Colonic mucosa (tissue), 4 donors: ENCODE results near the gene C19orf47. TPM values are rescaled to one million over a fixed set of nuclear protein-coding genes. Genes with fewer than 3 reads are reported as not detected.

ENCODE experiments used
- DNase-seq: peaks from one replicate; pipeline ENCODE4 v3.0.0-alpha.2; 2020
- H3K27ac ChIP-seq: fragments of 200-600 bp; one replicate; pipeline ENCODE4 v1.8.0; 2021
- H3K27me3 ChIP-seq: fragments of 200-600 bp; one replicate; pipeline ENCODE4 v1.8.0; 2021
- H3K36me3 ChIP-seq: fragments of 200-600 bp; one replicate; pipeline ENCODE4 v1.8.0; 2021
- H3K4me1 ChIP-seq: fragments of 200-600 bp; one replicate; pipeline ENCODE4 v1.8.0; 2021; ENCODE audit warnings: mild to moderate bottlenecking
- H3K4me3 ChIP-seq: fragments of 200-600 bp; one replicate; pipeline ENCODE4 v1.8.0; 2021
- H3K9ac ChIP-seq, 2 donors: one replicate each; pipeline ENCODE4 v1.7.0; 2013; ENCODE audit warnings: control low read depth in 2 of 2, low read depth in 2 of 2, low read length in 2 of 2
- H3K9me3 ChIP-seq: fragments of 200-600 bp; one replicate; pipeline ENCODE4 v1.8.0; 2021
- CTCF ChIP-seq: fragments of 200-600 bp; IDR thresholded peaks from one replicate; pipeline ENCODE4 v1.8.0; 2022; ENCODE audit warnings: antibody characterized with exemption, mild to moderate bottlenecking
- intact Hi-C: fragments of 100-400 bp; cut with DNase I; formaldehyde crosslinking; loops from one replicate; pipeline ENCODE4 v1.14.1; 2022
- total RNA-seq, 2 donors: library from RNA; stranded (reverse); fragmentation: NEBNext Ultra II Directional in 1 of 2; extraction: Animal tissue kit (Norgen Biotek cat#: 25700) in 1 of 2; gene quantifications; one replicate each; pipeline ENCODE4 v1.2.1, GENCODE V29; 2021
- donor health status: healthy.
- donor health status: DM: no; HTN: no; CAD: no.
- donor health status: DM: no; HTN: no; CAD: no.

Gene C19orf47
- total RNA-seq, 2 donors from 2014 or later = 9.2 to 14.9 TPM

- Histone ChIP-seq H3K4me3 (no peak overlapping the region), H3K9ac (no peak overlapping the region), H3K27me3 (no peaks in the 10 kb centered on the region), H3K4me1 (no peaks in the 10 kb centered on the region), H3K27ac (no peak overlapping the region), H3K36me3 (no peaks in the 10 kb centered on the region), H3K9me3 (no peaks in the 10 kb centered on the region)
- intact Hi-C loops = no loop called here
- no peak for TF ChIP-seq CTCF
- DNase-seq = no peak
These were observed 9.0 kb downstream of the C19orf47 start for GRCh38 chr19:40339018-40339728.

- DNase-seq = no peak
- Histone ChIP-seq H3K27me3 (no peaks in the 10 kb centered on the region), H3K36me3 (no peaks in the 10 kb centered on the region), H3K9ac (no peak overlapping the region), H3K4me3 (no peak overlapping the region), H3K9me3 (no peaks in the 10 kb centered on the region), H3K4me1 (no peaks in the 10 kb centered on the region), H3K27ac (no peak overlapping the region)
- intact Hi-C loops = no loop called here
- TF ChIP-seq CTCF = no peak
These were observed 10.6 kb downstream of the C19orf47 start for GRCh38 chr19:40337594-40337993.

GRCh38 chr19:40337107-40337506 is 11.1 kb downstream of the C19orf47 start:
- H3K9ac ChIP-seq = no peak overlapping the region
- H3K9me3 ChIP-seq = no peaks in the 10 kb centered on the region
- no peaks in the 10 kb centered on the region for H3K27me3 ChIP-seq
- H3K4me1 ChIP-seq = no peaks in the 10 kb centered on the region
- TF ChIP-seq CTCF = no peak
- intact Hi-C loops = no loop called here
- no peak overlapping the region for H3K27ac ChIP-seq
- no peak for DNase-seq
- H3K36me3 ChIP-seq = no peaks in the 10 kb centered on the region
- H3K4me3 ChIP-seq = no peak overlapping the region

- H3K9me3 ChIP-seq = no peaks in the 10 kb centered on the region
- no peak overlapping the region for H3K9ac ChIP-seq
- intact Hi-C loops = no loop called here
- no peak for TF ChIP-seq CTCF
- no peak overlapping the region for H3K27ac ChIP-seq
- no peaks in the 10 kb centered on the region for H3K4me1 ChIP-seq
- no peak overlapping the region for H3K4me3 ChIP-seq
- H3K27me3 ChIP-seq = no peaks in the 10 kb centered on the region
- no peaks in the 10 kb centered on the region for H3K36me3 ChIP-seq
- DNase-seq = no peak
These were observed 11.6 kb downstream of the C19orf47 start for GRCh38 chr19:40336601-40336900.

GRCh38 chr19:40335855-40336600 is 12.2 kb downstream of the C19orf47 start:
- H3K4me1 ChIP-seq = no peaks in the 10 kb centered on the region
- TF ChIP-seq CTCF = no peak
- intact Hi-C loops = no loop called here
- H3K27me3 ChIP-seq = no peaks in the 10 kb centered on the region
- no peak overlapping the region for H3K4me3 ChIP-seq
- no peak overlapping the region for H3K9ac ChIP-seq
- DNase-seq = no peak
- H3K36me3 ChIP-seq = no peaks in the 10 kb centered on the region
- H3K9me3 ChIP-seq = no peaks in the 10 kb centered on the region
- H3K27ac ChIP-seq = no peak overlapping the region
